Activated T-helper 9 cell treated with anti-CD3 and anti-CD28 coated beads, Interleukin-2, amount 50 U/mL, for 16 hours (primary cell): ENCODE data around the gene RDM1.
"Not testable (repeated sequence)": the region's sequence is repeated elsewhere in the genome, so short reads cannot be mapped to it uniquely, and the experiment has no call there.

ENCODE experiments used
- DNase-seq: peaks from one replicate; pipeline ENCODE4 v3.0.0-alpha.2; 2020; ENCODE audit warnings: low read depth

The RDM1 gene, protein sequence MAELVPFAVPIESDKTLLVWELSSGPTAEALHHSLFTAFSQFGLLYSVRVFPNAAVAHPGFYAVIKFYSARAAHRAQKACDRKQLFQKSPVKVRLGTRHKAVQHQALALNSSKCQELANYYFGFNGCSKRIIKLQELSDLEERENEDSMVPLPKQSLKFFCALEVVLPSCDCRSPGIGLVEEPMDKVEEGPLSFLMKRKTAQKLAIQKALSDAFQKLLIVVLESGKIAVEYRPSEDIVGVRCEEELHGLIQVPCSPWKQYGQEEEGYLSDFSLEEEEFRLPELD

DNA sequence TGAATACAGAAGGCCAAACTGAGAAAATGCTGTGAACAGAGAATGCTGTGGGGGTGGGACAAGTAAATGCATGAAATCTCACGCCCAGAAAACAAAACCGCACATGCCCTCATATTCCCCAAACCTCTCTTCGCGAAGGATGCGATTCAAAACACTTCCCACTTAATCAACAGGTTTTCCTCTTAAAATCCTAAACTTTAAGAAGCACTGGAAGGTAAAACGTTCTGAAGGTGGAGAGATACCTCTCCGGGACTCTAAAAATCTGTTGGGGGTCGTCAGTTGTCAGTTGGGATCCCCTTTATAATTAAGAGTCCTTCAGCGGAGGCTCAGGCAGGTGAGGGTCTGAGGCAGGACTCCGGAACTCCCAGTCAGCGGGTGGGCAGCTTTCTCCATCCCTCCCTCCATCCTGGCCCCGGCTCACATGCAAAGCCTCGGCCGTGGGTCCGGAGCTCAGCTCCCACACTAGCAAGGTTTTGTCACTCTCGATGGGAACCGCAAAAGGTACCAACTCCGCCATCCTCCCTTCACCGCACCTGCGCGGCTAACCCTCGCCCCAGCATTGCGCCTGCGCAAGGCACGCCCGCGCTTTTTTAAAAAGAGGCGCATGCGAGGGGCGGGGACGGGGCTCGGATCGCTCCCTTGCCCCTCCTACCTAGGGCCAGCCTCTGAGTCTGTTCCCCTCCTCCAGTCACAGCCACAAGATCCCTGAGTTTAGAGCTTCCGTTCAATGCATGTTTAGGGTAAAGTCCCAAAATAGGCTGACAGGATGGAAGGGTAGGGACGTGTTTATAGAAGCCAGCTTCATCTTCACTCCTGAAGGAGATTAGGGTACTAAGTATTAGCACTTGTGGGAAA, at the start of gene RDM1:
TSS of gene RDM1 (minus strand) at position 563 of the 855 bp plus-strand sequence. CDS start at position 517, 46 bp downstream.
- DNase-seq, result peak; percentile 74

DNA sequence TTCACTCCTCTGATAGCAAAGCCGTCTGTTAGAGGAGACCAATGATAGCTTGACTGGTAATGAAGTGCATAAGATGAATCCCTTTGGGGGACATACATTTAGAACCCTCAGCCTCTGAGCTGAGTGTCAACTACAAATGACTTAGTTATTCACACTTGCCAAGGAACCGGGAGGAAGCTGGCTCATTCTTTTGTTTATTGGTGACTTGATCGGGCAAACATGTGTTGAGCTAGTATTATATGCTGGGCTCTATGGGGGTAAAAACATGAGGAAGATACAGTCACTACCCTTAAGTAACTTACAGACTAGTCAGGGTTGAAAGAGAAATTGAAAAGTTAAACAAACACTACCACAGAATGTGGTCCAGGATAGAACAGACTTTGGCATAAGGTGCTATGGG, 47.8 kb upstream of the RDM1 start:
- DNase-seq, result no peak

DNA sequence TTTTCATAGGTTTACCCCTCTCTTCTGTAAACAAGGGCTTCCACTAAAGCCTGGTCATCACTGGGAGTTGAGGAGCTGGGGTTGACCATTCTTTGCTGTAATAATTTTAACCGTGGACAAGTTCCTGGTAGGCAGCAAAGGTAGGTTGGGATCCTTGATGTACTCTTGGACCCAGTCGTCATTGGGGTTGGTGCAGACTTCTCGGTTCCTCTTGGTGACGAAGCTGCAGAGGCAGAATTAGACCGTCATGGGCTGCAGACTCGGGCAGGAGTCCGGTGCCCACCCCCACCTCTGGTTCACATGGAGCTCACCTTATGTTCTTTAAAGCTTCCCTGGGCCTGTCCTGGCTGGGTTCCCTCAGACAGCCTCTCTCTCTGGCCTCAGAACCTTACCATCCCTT, 46.9 kb upstream of the RDM1 start:
- no peak for DNase-seq

DNA sequence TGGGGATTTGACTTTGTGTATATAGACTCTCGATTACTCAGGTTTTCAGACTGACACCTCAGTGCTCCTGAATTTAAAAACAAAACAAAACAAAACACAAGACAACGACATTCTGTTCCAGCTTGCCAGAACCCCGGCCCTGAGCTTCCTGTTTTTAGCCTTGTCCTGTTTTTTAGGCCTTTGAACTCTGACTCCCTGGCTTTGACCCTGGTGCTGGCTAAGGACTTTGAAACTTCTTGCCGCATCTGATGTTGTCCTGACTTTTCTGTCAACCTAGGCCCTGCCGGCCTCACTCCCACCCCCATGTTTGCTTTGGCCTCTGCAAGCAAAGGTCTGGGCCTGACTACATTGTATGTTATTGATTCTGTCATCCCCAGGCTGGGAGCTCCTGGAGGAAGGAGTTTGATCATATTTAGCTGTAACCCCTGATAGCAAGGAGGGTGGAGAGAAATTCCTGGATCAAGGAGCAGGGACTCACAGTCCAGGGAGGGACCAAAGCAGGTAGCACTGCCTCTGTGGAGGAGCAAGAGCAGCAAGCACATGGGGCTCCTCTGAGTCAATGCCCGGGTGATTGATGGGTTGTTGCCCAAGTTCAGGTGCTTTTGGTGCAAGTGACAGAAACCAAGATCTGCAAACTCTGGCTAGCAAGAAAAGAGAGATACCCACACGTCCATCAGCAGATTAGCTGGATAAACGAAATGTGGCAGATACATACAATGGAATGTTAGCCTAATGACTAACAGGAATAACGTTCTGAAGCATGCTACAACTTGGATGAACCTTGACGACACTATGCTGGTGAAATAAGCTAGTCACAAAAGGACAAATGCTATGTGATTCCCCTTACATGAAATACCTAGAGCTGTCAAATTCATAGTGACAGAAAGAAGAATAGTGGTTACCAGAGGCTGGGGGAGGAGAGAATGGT, 43.0 kb upstream of the RDM1 start:
- DNase-seq, result no peak

DNA sequence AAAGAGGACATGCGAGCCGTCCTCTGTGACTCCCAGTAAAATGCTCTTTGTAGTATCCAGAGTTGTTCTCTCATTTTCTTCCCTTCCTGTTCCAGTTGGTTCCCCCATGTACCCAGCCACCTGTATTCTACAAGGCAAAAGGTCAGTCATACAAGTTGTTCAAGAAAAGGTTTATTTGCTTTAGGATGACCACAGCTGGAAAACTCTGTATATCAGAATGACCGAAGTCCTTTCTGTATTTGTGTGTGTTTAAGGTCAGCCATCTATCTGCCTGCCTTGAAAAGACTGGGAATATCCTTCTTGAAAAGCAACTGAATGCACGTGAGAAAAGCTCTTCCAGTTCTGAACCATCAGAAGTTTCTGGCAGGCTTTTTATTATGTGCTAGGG, 42.4 kb upstream of the RDM1 start:
- no peak for DNase-seq

DNA sequence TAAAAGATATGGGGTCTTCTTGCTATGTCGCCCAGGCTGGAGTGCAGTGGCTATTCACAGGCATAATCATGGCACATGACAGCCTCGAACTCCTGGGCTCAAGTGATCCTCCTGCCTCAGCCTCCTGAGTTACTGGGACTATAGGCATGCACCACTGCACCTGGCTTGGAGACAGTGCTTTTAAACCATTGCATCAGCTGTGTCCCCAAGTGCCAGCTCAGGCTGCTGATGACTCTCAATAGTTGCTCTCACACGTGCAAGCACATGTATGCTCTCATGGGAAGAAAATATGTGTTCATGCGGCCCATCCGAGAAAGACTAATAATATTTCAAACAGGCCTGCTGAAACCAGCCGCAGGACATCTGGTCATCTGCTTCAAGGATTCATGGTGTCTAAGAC, 42.0 kb upstream of the RDM1 start:
- DNase-seq, result no peak

DNA sequence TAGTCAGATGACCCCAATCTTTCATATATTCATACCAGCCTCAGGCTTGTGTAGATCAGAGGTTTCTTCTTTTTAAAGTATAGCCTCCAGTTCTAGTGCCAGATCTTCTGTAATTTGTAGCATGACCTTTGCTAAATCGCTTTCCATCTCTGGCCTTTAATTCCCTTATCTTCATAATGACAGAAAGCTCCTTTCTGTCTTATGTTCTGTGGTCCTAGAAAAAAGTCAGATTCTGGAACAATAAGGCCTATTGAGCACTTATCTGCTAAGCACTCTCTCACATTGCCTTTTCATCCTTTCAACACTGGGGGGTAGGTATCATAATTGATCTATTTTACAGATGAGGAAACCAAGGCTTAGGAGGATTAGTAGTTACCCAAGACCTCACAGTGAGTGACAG, 41.5 kb upstream of the RDM1 start:
- DNase-seq, result no peak

DNA sequence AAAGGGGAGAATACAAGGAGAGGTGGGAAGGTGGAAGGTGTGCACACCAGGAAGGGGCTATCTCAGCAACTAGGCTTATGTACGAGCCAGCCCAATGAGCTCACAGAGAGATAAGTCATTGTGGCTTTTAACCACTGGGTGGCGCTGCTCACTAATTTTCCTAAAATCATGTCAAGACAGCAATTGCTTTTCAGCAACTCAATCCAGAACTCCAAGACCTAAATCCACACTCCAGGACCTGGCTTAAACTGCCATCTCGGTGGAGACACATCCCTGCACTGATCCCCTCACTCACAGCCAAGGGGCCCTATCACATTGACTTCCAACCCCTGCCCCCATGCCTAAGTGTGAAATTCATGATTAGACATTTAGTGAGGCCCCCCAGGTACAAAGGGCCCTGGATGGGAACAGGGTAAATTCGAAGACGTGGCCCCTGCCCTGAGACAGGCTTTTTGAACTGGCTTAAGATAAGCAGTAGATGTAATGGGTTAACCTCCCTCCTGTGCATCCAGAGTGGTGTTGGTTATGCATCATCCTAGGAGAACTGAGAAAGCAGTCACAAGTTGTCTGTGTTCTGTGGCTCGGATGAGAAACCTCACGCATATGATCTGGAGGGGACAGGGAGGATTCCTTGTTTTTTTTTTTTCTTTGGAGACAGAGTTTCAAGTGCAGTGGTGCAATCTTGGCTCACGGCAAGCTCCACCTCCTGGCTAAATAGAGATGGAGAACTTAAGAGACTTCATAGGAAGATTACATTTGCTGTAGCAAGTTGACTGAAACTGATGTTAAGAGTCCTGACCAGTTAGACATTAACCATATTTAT, 39.2 kb upstream of the RDM1 start:
- DNase-seq, result peak; percentile 54

DNA sequence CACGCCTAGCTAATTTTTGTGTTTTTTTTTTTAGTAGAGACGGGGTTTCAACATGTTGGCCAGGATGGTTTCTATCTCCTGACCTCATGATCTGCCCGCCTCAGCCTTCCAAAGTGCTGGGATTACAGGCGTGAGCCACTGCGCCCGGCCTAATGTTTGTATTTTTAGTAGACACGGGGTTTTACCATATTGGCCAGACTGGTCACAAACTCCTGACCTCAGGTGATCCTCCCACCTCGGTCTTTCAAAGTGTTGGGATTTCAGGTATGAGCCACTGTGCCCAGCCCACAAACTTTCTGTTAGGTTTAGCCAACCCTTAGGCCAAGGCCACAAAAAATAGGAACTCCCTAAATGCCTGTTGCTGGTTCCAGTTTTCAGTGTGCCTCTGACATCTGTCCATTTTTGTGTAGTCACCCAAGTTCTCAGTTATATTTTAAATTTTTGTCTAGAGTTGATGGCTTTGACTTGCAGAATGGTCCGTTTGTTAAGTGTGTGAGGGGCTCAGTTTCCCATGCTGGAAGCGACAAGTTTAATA, 38.0 kb upstream of the RDM1 start:
- no peak for DNase-seq

DNA sequence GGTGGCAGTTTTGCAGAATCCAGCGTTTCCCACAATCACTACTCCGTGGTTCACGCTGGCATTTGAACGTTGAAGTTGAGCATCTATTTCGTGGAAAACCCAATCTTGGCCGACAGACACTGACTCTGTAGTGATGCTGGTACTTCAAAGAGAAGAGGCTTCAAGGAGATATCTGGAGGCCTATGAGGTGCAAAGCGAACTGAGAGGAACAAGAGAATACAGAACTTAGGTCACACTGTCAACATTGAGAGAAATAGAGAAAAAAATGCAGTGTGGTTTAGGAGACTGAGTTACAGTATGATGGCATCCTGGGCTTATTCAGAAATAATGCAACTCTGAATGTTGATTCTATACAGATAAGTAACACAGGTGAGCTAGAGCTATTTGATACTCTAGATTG, 34.7 kb upstream of the RDM1 start:
- no peak for DNase-seq

DNA sequence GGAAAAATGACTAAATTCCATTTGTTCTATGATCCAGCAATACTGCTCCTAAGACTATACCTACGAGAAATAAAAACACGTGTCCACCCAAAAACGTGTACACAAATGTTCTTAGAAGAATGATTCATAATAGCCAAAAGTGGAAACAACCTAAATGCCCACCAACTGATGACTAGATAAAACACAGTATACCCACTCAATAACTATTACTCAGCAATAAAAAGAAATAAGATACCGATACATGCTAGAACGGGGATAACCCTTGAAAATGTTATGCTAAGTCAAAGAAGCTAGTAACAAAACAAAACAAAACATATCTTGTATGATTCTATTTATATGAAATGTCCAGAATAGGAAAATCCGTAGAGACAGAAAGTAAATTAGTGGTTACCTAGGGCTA, 33.1 kb upstream of the RDM1 start:
- no peak for DNase-seq

DNA sequence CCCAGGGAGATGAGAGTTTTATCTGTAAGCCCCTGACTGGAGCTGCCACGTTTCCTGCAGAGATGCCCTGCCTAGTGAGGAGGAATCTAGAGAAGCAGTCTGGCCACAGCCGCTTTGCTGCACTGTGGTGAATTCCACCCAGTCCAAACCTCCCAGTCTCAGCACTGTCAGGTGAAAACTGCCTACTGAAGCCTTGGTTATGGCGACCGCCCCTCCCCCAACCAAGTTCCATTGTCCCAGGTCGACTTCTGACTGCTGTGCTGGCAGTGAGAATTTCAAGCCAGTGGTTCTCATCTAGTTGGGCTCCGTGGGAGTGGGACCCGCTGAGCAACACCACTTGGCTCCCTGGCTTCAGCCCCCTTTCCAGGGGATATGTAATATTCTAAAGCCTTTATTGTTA, 23.1 kb upstream of the RDM1 start:
- no peak for DNase-seq

DNA sequence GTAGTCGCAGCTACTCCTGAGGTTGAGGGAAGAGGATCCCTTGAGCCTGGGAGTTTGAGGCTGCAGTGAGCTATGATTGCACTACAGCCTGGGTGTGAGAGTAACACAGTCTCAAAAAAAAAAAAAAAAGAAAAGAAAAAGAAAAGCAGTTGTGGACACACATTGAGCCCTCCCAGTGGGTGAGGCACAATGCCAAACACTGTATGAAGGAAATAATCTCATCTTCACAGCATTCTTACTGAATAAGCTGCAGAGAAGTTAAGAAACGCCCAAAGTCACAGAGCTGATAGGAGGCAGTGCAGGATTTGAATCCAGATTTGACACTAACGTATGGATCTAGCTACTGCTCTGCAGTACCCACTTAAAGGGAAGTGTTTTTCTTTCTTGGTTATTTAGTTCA, 18.8 kb upstream of the RDM1 start:
- no peak for DNase-seq

DNA sequence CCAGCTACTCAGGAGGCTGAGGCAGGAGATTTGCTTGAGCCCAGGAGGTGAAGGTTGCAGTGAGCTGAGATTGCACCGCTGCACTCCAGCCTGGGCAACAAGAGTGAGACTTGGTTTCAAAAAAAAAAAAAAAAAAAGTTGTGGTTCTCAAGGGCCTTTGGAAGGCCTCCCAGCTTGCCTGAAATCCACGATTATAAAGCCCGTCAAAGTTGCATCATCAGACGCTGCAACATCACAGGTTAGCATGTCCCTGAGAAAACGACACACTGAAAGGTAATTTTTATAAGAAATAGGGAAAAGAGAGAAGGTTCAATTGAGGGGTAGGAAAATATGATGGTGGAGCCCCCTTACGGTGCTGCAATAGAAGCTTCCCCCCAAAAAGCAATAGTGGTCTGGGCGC, 17.5 kb upstream of the RDM1 start:
- no peak for DNase-seq

DNA sequence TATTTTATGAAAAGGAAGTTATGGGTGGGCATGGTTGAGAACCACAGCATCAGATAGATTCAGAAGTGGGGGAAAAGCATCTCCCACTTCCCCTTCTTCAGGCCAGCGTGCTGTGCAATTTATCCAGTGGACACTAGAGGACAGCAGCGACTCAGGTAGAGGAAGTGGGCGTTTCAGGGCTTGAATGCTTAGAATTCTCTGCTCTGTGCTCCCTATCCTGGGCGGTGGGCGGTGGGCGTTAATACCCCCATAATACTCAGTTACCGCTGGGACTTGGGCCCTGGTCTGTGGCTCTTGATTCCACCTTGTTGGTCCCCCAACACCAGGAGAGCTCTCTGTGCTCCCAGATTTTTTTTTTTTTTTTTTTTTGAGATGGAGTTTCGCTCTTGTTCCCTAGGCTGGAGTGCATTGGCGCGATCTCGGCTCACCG, 16.6 kb upstream of the RDM1 start:
- peak; percentile 15 for DNase-seq

DNA sequence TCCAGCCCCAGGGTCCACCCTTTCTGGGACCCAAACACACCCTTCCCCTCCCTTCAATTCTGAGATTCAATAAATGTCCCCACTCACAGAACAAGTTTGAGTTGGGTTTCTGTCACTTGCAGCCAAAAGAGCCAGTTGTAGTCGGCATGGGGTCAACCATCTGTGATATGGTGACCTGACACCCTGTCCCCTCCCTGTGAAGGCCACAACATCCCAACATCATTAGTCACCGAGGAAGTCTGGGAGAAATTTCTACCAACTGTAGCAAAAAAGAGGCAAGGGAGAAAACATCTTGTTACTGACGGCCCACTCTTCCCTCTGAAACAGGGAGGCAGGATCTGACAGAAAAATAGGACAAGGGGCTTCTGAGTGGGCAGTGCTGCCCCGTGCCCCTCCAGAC, 13.6 kb upstream of the RDM1 start:
- no peak for DNase-seq

DNA sequence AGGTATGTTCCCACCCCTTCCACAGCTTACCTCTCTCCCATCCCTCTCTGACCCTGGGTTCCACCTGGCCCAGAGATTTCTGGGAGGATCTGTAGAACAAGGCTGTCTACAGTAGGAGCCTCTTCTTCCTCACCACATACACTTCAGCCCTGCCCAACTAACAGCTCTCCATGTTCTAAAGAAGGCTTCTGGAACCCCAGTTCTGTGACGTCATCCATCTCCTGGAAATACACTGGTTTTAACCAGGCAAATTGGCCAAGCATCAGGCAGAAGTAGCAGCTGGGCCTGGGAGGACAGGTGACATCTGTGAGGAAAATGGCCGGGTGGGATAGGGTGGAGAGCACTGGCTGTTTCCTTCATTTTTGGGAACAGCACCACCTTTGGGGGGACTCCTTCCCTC, 13.0 kb upstream of the RDM1 start, which contains the start of gene LYZL6:
TSS of gene LYZL6 (minus strand) at position 177 of the 400 bp plus-strand sequence. CDS start 4,357 bp downstream, outside the sequence.
- no peak for DNase-seq

DNA sequence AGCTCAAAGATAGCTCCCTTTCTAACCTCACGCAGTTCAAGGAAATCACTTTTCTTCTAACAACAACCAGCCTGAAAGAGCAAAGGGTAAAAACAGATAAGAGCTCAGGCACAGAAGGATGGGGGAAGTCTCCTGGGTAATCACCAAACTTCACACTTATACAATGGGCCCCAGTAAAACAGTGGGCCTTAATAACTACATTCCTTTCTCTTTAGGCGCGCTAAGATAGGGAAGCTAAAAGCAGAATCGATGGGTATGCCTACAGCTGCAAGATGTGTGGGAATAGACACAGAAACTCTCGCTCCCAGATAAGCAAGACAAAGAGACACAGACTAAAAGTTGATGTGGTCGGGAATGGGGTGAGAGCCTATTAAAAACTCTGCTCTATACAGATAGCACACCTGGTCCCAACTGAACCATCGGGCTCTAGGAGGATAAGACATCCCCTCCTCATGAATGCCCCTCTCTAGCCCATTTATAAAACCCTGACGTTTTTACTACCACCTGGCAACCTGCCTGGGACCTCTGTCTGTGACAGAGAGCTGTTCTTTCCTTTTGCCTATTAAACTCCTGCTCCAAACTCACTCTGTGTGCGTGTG, 12.1 kb upstream of the RDM1 start:
- DNase-seq, result no peak

DNA sequence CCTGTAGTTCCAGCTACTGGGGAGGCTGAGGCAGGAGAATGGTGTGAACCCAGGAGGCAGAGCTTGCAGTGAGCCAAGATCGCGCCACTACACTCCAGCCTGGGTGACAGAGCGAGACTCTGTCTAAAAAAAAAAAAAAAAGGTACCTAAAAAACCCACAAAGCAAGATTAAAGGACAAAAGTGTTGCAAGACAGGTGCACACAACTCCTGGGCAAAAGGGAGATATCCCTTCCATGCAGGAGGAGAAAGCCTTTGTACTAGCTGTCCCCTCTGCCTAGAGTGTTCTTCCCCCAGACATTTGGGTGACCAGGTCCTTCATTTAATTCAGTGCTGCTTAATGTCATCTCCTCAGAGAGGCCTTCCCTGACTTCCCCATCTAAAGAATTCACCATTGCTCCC, 7.9 kb upstream of the RDM1 start:
- DNase-seq, result not testable (repeated sequence)

DNA sequence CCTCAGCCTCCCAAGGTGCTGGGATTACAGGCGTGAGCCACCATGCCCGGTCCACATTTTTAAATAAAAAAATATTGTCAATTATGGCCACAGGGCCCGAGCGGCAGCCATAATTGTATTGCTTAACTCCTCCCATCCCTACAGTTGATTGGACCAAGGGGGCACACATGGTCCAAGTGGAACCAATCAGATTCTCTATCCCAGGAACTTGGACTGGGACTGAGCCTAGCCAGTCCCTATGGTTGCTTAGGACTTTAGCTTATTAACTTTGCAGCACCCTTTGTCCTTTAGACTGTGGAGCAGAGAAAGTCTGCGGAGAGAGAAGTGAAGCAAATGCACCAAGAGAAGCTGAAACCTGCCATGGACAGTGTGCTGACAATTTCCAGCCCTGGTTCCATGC, 5.5 kb upstream of the RDM1 start:
- DNase-seq, result no peak

DNA sequence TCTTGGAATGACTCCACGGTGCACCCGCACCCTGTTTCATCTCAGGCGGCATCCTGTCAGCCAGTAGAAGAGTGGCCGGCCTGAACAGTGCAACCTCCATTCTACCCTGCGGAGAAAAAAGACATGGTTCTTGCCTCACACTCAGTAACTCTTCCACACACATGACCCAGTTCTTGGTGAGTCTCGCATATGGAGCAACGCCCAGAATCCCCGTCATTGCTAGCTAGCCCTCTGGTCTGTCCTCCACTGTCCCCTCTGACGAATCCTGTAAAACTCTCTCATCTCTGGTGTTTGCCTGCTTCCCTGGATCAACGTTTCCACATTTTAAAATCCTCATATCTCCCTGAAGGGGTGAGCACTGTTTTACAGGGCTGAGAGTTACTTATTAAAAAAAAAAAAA, 4.2 kb upstream of the RDM1 start:
- DNase-seq, result no peak
